Esophagus muscularis mucosa (tissue), 4 donors: ENCODE data around the gene MSRB3. TPM values are rescaled to one million over a fixed set of nuclear protein-coding genes. Genes with fewer than 3 reads are reported as not detected.

Experiments
- DNase-seq: peaks from one replicate; pipeline ENCODE4 v3.0.0-alpha.2; 2017; ENCODE audit errors: extremely low spot score
- H3K27ac ChIP-seq, 4 donors: fragments of 200-600 bp; sonication (generic); replicated peaks in 1 of 4; 1 replicate in 3 of 4; 2 replicates in 1 of 4; pipeline ENCODE4 v1.5.1; 2016 to 2019; ENCODE audit warnings: mild to moderate bottlenecking in 1 of 4
- H3K27me3 ChIP-seq, 4 donors: fragments of 200-600 bp; sonication (generic); one replicate each; pipeline versions ENCODE4 v1.5.1 to v1.6.0; 2016 to 2019
- H3K36me3 ChIP-seq, 4 donors: fragments of 200-600 bp; sonication (generic); one replicate each; pipeline ENCODE4 v1.5.1; 2016 to 2019
- H3K4me1 ChIP-seq, 4 donors: fragments of 200-600 bp; sonication (generic); one replicate each; pipeline ENCODE4 v1.5.1; 2016 to 2019
- H3K4me3 ChIP-seq, 4 donors: fragments of 200-600 bp; sonication (generic); 1 replicate in 2 of 4; 2 replicates in 2 of 4; pipeline ENCODE4 v1.5.1; 2016 to 2019; ENCODE audit warnings: mild to moderate bottlenecking in 4 of 4, moderate library complexity in 1 of 4
- H3K9me3 ChIP-seq, 4 donors: fragments of 200-600 bp; sonication (generic); 1 replicate in 3 of 4; 2 replicates in 1 of 4; pipeline ENCODE4 v1.5.1; 2016 to 2019
- CTCF ChIP-seq, 3 experiments: fragments of 200-600 bp in 2 of 3; fragments of 450-650 bp in 1 of 3; sonication (generic) in 2 of 3; IDR thresholded peaks; one replicate each; pipeline ENCODE4 v1.5.1; 2017 to 2019; ENCODE audit warnings: antibody characterized with exemption in 3 of 3, mild to moderate bottlenecking in 2 of 3, moderate library complexity in 1 of 3
- EP300 ChIP-seq: sonication (generic); formaldehyde crosslinking; IDR thresholded peaks from one replicate; pipeline ENCODE4 v1.6.1; 2017; ENCODE audit warnings: antibody characterized with exemption
- POLR2A ChIP-seq: fragments of 450-650 bp; IDR thresholded peaks from one replicate; pipeline ENCODE4 v1.6.1; 2017; ENCODE audit warnings: antibody characterized with exemption, moderate library complexity, mild to moderate bottlenecking, low read depth
- POLR2AphosphoS5 ChIP-seq, 2 donors: sonication (generic); formaldehyde crosslinking; IDR thresholded peaks; one replicate each; pipeline ENCODE4 v1.6.1; 2017; ENCODE audit warnings: antibody characterized with exemption in 2 of 2
- WGBS: methylation state at CpG from one replicate; pipeline ENCODE4 v1.1.5; 2018; 5-methylcytosine and 5-hydroxymethylcytosine counted together
- intact Hi-C: fragments of 100-400 bp; cut with DNase I; formaldehyde crosslinking; loops from one replicate; pipeline ENCODE4 v1.15.1; 2023
- total RNA-seq, 4 donors: library from RNA; depleted of rRNA; stranded (reverse); fragments of >200 nt; gene quantifications; one replicate each; pipeline versions ENCODE4 v1.1.0 to v1.2.1, GENCODE V29; 2016

The MSRB3 gene
- total RNA-seq, 4 donors from 2014 or later: 213 to 325 (median 288) TPM

GRCh38 chr12:65432651-65433050 lies 154.2 kb downstream of the MSRB3 start:
- H3K27me3 ChIP-seq: no peaks in the 10 kb centered on the region
- H3K36me3 ChIP-seq: no peaks in the 10 kb centered on the region
- TF ChIP-seq CTCF (IDR thresholded peaks at IDR 0.05) (no peak), POLR2AphosphoS5 (IDR thresholded peaks at IDR 0.05) (no peak), EP300 (no peak), POLR2A (no peak)
- no peaks in the 10 kb centered on the region for H3K9me3 ChIP-seq
- H3K4me3 ChIP-seq: no peak overlapping the region
- intact Hi-C loops: no loop called here
- H3K4me1 ChIP-seq: peaks cover 10 to 38% (median 33%) of the 10 kb centered on the region in 4 donors
- 37% methylated on average over 1 of the region's 1 CpG for WGBS
- no peak overlapping the region for H3K27ac ChIP-seq
- no peak for DNase-seq

- no peak for TF ChIP-seq POLR2AphosphoS5 (IDR thresholded peaks at IDR 0.05)
- TF ChIP-seq CTCF (IDR thresholded peaks at IDR 0.05): no peak
- no peak for TF ChIP-seq POLR2A
- no peak for TF ChIP-seq EP300
- intact Hi-C loops: no loop called here
- Histone ChIP-seq H3K9me3 (no peaks in the 10 kb centered on the region), H3K27ac (no peak overlapping the region), H3K4me1 (peaks cover 10 to 30% (median 26%) of the 10 kb centered on the region in 4 donors), H3K4me3 (no peak overlapping the region), H3K27me3 (no peaks in the 10 kb centered on the region), H3K36me3 (no peaks in the 10 kb centered on the region)
- no peak for DNase-seq
- 85% methylated on average over 3 of the region's 3 CpGs for WGBS
Observed at GRCh38 chr12:65434737-65435136, 156.3 kb downstream of the MSRB3 start.

- H3K36me3 ChIP-seq: no peaks in the 10 kb centered on the region
- H3K27ac ChIP-seq: no peak overlapping the region
- intact Hi-C loops: no loop called here
- no peak for TF ChIP-seq EP300
- TF ChIP-seq POLR2AphosphoS5 (IDR thresholded peaks at IDR 0.05): no peak
- TF ChIP-seq POLR2A: no peak
- TF ChIP-seq CTCF (IDR thresholded peaks at IDR 0.05): no peak
- no peak for DNase-seq
- H3K4me3 ChIP-seq: no peak overlapping the region
- 75% methylated on average over 2 of the region's 2 CpGs for WGBS
- H3K9me3 ChIP-seq: no peaks in the 10 kb centered on the region
- no peaks in the 10 kb centered on the region for H3K27me3 ChIP-seq
- peaks cover 0 to 9% (median 0%) of the 10 kb centered on the region in 4 donors for H3K4me1 ChIP-seq
Observed at GRCh38 chr12:65443038-65443437, 164.6 kb downstream of the MSRB3 start.

- no peaks in the 10 kb centered on the region for H3K9me3 ChIP-seq
- no peak overlapping the region for H3K4me3 ChIP-seq
- H3K36me3 ChIP-seq: no peaks in the 10 kb centered on the region
- TF ChIP-seq CTCF (IDR thresholded peaks at IDR 0.05) (no peak), POLR2AphosphoS5 (IDR thresholded peaks at IDR 0.05) (no peak), EP300 (no peak), POLR2A (no peak)
- intact Hi-C loops: no loop called here
- DNase-seq: no peak
- H3K27me3 ChIP-seq: no peaks in the 10 kb centered on the region
- peaks cover 2 to 16% (median 9%) of the 10 kb centered on the region in 4 donors for H3K4me1 ChIP-seq
- WGBS: 92% methylated on average over 2 of the region's 2 CpGs
- no peak overlapping the region for H3K27ac ChIP-seq
Observed at GRCh38 chr12:65444996-65445395, 166.5 kb downstream of the MSRB3 start.

- DNase-seq: no peak
- Histone ChIP-seq H3K27me3 (no peaks in the 10 kb centered on the region), H3K36me3 (no peaks in the 10 kb centered on the region), H3K4me3 (no peak overlapping the region), H3K9me3 (no peaks in the 10 kb centered on the region), H3K27ac (no peak overlapping the region), H3K4me1 (peaks cover 9 to 23% (median 19%) of the 10 kb centered on the region in 4 donors)
- TF ChIP-seq POLR2A (no peak), EP300 (no peak), CTCF (IDR thresholded peaks at IDR 0.05) (no peak), POLR2AphosphoS5 (IDR thresholded peaks at IDR 0.05) (no peak)
- WGBS: 77% methylated on average over 1 of the region's 1 CpG
- intact Hi-C loops: no loop called here
Observed at GRCh38 chr12:65446901-65447300, 168.4 kb downstream of the MSRB3 start.
